HEK293T (cell line): ENCODE measurements around the gene RGL2.

Source experiments
- BHLHE40 ChIP-seq: fragments of 450-650 bp; IDR thresholded peaks from 2 replicates; pipeline ENCODE4 v1.6.1; 2016; ENCODE audit warnings: mild to moderate bottlenecking, moderate library complexity, borderline replicate concordance
- ELF4 ChIP-seq: fragments of 450-650 bp; IDR thresholded peaks from 2 replicates; pipeline ENCODE4 v1.6.1; 2017; ENCODE audit warnings: antibody characterized with exemption
- FOXK2 ChIP-seq: fragments of 450-650 bp; IDR thresholded peaks from 2 replicates; pipeline ENCODE4 v1.6.1; 2016; ENCODE audit warnings: mild to moderate bottlenecking
- FOXM1 ChIP-seq: fragments of 450-650 bp; IDR thresholded peaks from 2 replicates; pipeline ENCODE4 v1.6.1; 2017; ENCODE audit warnings: mild to moderate bottlenecking, borderline replicate concordance
- HDGF ChIP-seq: fragments of 450-650 bp; IDR thresholded peaks from 2 replicates; pipeline ENCODE4 v1.6.1; 2017; ENCODE audit warnings: antibody characterized with exemption, borderline replicate concordance
- SP1 ChIP-seq: fragments of 450-650 bp; IDR thresholded peaks from 2 replicates; pipeline ENCODE4 v1.6.1; 2017
- SUZ12 ChIP-seq: fragments of 450-650 bp; IDR thresholded peaks from 2 replicates; pipeline ENCODE4 v1.6.1; 2016; ENCODE audit warnings: mild to moderate bottlenecking
- TARDBP ChIP-seq: fragments of 450-650 bp; IDR thresholded peaks from 2 replicates; pipeline ENCODE4 v1.6.1; 2016
- ZNF384 ChIP-seq: fragments of 450-650 bp; IDR thresholded peaks from 2 replicates; pipeline ENCODE4 v1.6.1; 2016
- TF ChIP-seq, protein P1 (sequence below): fragments of 450-650 bp; IDR thresholded peaks from 2 replicates; pipeline ENCODE4 v1.6.1; 2016

DNA sequence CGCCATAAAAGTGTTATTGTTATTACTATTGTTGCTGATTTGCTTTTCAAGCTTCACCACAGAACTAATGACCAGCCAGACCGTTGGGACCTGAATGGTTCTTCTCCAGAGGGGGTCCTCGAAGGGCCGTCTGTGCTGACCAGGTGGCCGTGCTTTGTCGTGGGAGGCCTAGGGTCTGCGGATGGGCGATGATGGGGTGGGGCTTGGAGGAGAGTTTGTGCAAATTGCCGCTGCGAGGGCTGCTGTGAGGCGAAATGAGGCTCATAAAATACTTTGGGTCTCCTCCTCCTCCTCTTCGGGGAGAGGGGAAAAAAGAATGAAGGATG, 24.8 kb upstream of the RGL2 start:
- TF ChIP-seq SP1: no peak
- TF ChIP-seq FOXK2: no peak
- no peak for TF ChIP-seq BHLHE40
- TF ChIP-seq TARDBP: no peak
- no peak for TF ChIP-seq HDGF
- TF ChIP-seq FOXM1: no peak
- TF ChIP-seq ELF4: no peak
- no peak for TF ChIP-seq ZNF384
- TF ChIP-seq, protein P1, sequence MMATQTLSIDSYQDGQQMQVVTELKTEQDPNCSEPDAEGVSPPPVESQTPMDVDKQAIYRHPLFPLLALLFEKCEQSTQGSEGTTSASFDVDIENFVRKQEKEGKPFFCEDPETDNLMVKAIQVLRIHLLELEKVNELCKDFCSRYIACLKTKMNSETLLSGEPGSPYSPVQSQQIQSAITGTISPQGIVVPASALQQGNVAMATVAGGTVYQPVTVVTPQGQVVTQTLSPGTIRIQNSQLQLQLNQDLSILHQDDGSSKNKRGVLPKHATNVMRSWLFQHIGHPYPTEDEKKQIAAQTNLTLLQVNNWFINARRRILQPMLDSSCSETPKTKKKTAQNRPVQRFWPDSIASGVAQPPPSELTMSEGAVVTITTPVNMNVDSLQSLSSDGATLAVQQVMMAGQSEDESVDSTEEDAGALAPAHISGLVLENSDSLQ: no peak
- TF ChIP-seq SUZ12: no peak
